H1 (cell line): ENCODE results near the gene COL16A1. TPM values are rescaled to one million over a fixed set of nuclear protein-coding genes. Genes with fewer than 3 reads are reported as not detected.

Experiments used
- BCL11A ChIP-seq, 2 experiments: IDR thresholded peaks; one replicate each; pipeline ENCODE4 v1.6.1; 2011; ENCODE audit warnings: low read depth in 2 of 2, low read length in 2 of 2, mild to moderate bottlenecking in 2 of 2
- CREB1 ChIP-seq: IDR thresholded peaks from 2 replicates; pipeline ENCODE4 v1.6.1; 2012; ENCODE audit warnings: inconsistent platforms
- HDAC2 ChIP-seq, 2 experiments: fragments of 300-600 bp in 1 of 2; sonication (generic) in 1 of 2; IDR thresholded peaks; 2 replicates each; pipeline ENCODE4 v1.6.1; 2011 to 2012; ENCODE audit warnings: low read depth in 2 of 2, low read length in 2 of 2, mild to moderate bottlenecking in 2 of 2, moderate library complexity in 2 of 2, borderline replicate concordance in 1 of 2, inconsistent platforms in 1 of 2
- NANOG ChIP-seq: IDR thresholded peaks from 2 replicates; pipeline ENCODE4 v1.6.1; 2011; ENCODE audit warnings: low read length, low read depth, mild to moderate bottlenecking, inconsistent platforms; ENCODE audit not compliant: insufficient read depth, poor library complexity, severe bottlenecking
- RXRA ChIP-seq: IDR thresholded peaks from 2 replicates; pipeline ENCODE4 v1.6.1; 2011; ENCODE audit warnings: low read depth, mild to moderate bottlenecking, low read length, moderate library complexity; ENCODE audit not compliant: insufficient read depth
- SRF ChIP-seq: IDR thresholded peaks from 2 replicates; pipeline ENCODE4 v1.6.1; 2011; ENCODE audit warnings: mild to moderate bottlenecking, low read depth, low read length, moderate library complexity
- TCF12 ChIP-seq: IDR thresholded peaks from 2 replicates; pipeline ENCODE4 v1.6.1; 2011; ENCODE audit warnings: low read depth, mild to moderate bottlenecking, low read length
- polyA plus RNA-seq, 7 experiments: library from polyadenylated mRNA; depleted of rRNA in 3 of 7; stranded (reverse) in 5 of 7; unstranded in 2 of 7; fragments of >200 nt in 5 of 7; fragments of 200-250 nt in 2 of 7; gene quantifications; 1 replicate in 5 of 7; 2 replicates in 1 of 7; 4 replicates in 1 of 7; pipeline versions ENCODE4 v1.2.1 to v1.2.3, GENCODE V29; 2011 to 2013; ENCODE audit warnings: missing spikeins in 2 of 7, mixed read lengths in 2 of 7
- total RNA-seq: library from RNA; stranded (reverse); fragmentation: NEBNext Ultra II Directional; extraction: Animal tissue kit (Norgen Biotek cat#: 25700); gene quantifications from 2 replicates; pipeline ENCODE4 v1.2.1, GENCODE V29; 2021
- TF ChIP-seq, protein P1 (sequence below): IDR thresholded peaks from 2 replicates; pipeline ENCODE4 v1.6.1; 2011; ENCODE audit warnings: low read length, improper control_type of control experiment
- TF ChIP-seq, protein P2 (sequence below): IDR thresholded peaks from 2 replicates; pipeline ENCODE4 v1.6.1; 2012; ENCODE audit warnings: inconsistent platforms

COL16A1 gene
- total and polyA plus RNA-seq, 2 of the 8 experiments (the other 6 are each of a cell fraction or from before 2014, with no cell fraction given), result 2.0 to 10.5 TPM

GRCh38 chr1:31648190-31648589, 55.6 kb downstream of the COL16A1 start (continued):
- TF ChIP-seq, protein P1, sequence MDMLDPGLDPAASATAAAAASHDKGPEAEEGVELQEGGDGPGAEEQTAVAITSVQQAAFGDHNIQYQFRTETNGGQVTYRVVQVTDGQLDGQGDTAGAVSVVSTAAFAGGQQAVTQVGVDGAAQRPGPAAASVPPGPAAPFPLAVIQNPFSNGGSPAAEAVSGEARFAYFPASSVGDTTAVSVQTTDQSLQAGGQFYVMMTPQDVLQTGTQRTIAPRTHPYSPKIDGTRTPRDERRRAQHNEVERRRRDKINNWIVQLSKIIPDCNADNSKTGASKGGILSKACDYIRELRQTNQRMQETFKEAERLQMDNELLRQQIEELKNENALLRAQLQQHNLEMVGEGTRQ, result no peak
- TF ChIP-seq, protein P2, sequence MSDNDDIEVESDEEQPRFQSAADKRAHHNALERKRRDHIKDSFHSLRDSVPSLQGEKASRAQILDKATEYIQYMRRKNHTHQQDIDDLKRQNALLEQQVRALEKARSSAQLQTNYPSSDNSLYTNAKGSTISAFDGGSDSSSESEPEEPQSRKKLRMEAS, result no peak
- TF ChIP-seq TCF12 (no peak), NANOG (no peak), RXRA (no peak), BCL11A (IDR thresholded peaks at IDR 0.05; ENCODE audit: low read depth in 2 of 2, low read length in 2 of 2) (no peak), CREB1 (no peak), HDAC2 (IDR thresholded peaks at IDR 0.05; ENCODE audit: borderline replicate concordance in 1 of 2, low read depth in 2 of 2, low read length in 2 of 2) (no peak), SRF (no peak)
